ENCODE measurements around the gene NAV2.

NAV2 gene

DNA sequence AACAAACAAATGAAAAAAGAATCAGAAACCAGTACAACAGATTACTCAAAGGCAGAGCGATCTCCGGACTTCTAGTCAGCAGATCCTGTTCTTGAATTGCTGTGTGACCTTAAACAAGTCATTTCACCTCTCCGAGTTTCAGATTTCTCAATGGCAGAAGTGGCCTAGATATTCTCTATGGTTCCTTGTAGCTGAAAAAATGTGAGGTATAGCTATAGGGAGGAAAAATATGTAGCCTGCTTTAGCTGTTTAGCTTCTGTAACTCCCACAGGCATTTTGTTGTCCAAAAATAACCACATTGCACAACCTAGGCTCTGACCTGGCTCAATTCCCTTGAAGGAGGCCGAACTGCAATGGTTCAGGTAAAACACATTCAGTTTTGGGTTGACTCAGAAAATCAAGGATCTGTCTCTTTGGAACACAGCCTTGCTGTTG lies 347.0 kb downstream of the NAV2 start:
- in situ Hi-C loops (cut with MboI; ENCODE audit: low sequenced_read_pairs, unreplicated experiment), result no loop called here
- no peak for DNase-seq (ENCODE audit: low spot score)
- TF ChIP-seq, protein P1, sequence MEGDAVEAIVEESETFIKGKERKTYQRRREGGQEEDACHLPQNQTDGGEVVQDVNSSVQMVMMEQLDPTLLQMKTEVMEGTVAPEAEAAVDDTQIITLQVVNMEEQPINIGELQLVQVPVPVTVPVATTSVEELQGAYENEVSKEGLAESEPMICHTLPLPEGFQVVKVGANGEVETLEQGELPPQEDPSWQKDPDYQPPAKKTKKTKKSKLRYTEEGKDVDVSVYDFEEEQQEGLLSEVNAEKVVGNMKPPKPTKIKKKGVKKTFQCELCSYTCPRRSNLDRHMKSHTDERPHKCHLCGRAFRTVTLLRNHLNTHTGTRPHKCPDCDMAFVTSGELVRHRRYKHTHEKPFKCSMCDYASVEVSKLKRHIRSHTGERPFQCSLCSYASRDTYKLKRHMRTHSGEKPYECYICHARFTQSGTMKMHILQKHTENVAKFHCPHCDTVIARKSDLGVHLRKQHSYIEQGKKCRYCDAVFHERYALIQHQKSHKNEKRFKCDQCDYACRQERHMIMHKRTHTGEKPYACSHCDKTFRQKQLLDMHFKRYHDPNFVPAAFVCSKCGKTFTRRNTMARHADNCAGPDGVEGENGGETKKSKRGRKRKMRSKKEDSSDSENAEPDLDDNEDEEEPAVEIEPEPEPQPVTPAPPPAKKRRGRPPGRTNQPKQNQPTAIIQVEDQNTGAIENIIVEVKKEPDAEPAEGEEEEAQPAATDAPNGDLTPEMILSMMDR (IDR thresholded peaks at IDR 0.05; ENCODE audit: borderline replicate concordance, control extremely low read depth, extremely low read depth, insufficient read depth, missing control alignments), result no peak

DNA sequence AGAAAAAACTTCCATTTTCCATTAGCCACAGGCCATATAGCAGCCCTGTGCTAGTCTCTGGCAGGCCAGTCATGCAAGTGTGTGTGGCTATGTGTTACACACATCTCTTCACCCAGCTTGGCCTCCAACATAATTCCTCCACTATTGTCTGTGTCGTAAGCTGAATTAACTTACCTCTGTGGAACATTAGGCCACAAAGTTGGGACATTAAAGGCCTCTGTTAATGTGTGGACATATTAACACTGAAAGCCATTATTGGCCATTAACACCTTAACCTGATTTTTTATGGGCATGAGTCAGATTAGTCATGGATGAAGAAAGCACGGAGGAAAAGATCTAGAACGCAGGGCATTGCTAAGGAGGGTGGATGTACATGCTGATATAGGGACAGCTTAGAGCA lies 347.5 kb downstream of the NAV2 start:
- no peak for DNase-seq (ENCODE audit: low spot score)
- TF ChIP-seq, protein P1 (IDR thresholded peaks at IDR 0.05; ENCODE audit: borderline replicate concordance, control extremely low read depth, extremely low read depth, insufficient read depth, missing control alignments), result no peak
- in situ Hi-C loops (cut with MboI; ENCODE audit: low sequenced_read_pairs, unreplicated experiment), result no loop called here

DNA sequence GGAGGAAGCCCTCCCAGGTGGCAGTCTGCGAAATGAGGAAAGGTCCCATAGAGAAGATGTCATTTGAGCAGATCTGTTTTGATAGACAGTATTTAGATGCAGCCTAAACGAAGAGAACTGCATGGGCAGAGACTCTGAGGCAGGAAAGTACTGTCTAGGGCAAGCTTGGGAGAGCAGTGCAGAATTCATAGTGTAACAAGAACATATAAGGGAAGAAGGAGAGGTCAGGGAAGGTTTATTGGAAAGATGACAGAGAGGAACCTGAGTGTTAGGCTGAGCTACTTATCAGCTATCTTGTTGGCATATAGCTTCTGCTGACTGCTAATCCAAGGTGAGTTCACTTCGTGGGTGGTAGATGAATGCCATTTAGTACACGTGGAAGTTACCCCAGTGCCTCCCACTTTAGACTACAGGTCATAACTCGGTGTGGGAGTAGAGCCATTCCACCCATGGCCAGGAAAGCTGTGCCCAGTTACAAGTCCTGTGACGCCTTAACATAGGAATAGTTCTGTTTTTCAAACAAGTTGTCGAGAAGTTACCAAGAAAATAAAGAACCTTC lies 348.1 kb downstream of the NAV2 start:
- TF ChIP-seq, protein P1 (IDR thresholded peaks at IDR 0.05; ENCODE audit: borderline replicate concordance, control extremely low read depth, extremely low read depth, insufficient read depth, missing control alignments), result no peak
- in situ Hi-C loops (cut with MboI; ENCODE audit: low sequenced_read_pairs, unreplicated experiment), result no loop called here
- DNase-seq (ENCODE audit: low spot score), result no peak

DNA sequence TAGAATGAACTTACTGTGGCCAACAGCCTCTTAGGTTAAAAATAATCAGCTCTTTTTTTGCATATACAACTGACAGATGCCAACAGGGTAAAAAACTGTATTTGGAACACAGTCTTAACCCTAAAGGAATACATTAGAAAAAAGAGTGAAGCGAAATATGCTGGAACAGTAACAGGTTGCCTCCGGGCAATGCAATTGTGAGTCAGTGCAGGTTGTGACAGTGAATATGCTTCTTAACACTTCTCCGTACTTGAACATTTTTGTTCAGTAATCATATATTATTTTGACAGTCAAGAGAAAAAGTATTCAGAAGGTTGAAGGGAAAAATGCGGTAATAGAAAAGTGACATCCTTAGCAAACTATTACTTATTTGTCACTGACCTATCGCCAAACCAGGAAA lies 349.1 kb downstream of the NAV2 start:
- in situ Hi-C loops (cut with MboI; ENCODE audit: low sequenced_read_pairs, unreplicated experiment), result no loop called here
- TF ChIP-seq, protein P1 (IDR thresholded peaks at IDR 0.05; ENCODE audit: borderline replicate concordance, control extremely low read depth, extremely low read depth, insufficient read depth, missing control alignments), result no peak
- DNase-seq (ENCODE audit: low spot score), result no peak

DNA sequence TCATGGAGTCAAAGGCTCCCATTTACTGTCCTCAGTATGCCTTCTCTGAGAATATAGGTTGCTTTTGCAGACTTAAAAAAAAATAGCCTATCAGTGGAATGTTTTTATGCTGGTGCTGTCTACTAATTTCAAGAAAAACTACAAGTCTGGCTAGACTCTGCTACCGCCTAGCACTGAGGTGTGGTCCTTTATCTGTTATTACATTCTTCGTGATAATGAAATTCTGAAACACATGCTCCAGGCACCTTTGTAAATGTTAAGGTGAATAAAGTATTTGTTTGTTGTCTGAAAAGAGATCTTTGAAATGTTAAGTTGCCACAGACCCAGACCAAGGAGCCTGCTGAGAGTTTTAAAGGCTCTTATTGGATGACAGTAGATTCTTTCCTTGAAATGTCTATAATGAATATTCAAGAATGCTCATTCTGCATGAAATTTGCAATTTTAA lies 352.3 kb downstream of the NAV2 start:
- TF ChIP-seq, protein P1 (IDR thresholded peaks at IDR 0.05; ENCODE audit: borderline replicate concordance, control extremely low read depth, extremely low read depth, insufficient read depth, missing control alignments), result no peak
- no peak for DNase-seq (ENCODE audit: low spot score)
- in situ Hi-C loops (cut with MboI; ENCODE audit: low sequenced_read_pairs, unreplicated experiment), result no loop called here

DNA sequence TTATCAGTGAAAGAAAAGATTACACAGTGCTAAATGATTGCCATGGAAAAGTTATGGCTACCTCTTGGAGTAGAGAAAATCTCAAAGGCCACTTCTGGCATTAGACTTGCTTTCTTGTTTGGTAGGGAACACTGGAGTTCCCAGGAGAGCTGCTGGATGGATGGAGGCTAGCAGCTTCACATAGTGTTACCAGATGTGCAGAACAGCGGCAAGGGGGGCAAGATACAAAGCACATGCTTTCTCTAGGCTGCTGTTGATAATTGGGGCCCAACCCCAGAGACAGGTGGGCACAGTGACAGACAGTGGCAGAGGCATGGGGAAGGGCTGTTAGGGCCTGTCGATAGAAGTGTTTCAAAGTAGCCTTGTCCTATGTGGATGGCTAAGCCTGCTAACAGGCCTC lies 352.8 kb downstream of the NAV2 start:
- in situ Hi-C loops (cut with MboI; ENCODE audit: low sequenced_read_pairs, unreplicated experiment), result no loop called here
- DNase-seq (ENCODE audit: low spot score), result no peak
- TF ChIP-seq, protein P1 (IDR thresholded peaks at IDR 0.05; ENCODE audit: borderline replicate concordance, control extremely low read depth, extremely low read depth, insufficient read depth, missing control alignments), result no peak
